Psoas muscle (tissue), 8 donors: ENCODE measurements around the gene PPP1R16B. TPM values are rescaled to one million over a fixed set of nuclear protein-coding genes. Genes with fewer than 3 reads are reported as not detected.

ENCODE experiments used
- ATAC-seq, 4 donors: fragments of 200-7000 bp; cut with Tn5 transposase; one replicate each; pipeline ENCODE4 v1.9.1; 2020; ENCODE audit warnings: moderate library complexity in 3 of 4, mild to moderate bottlenecking in 2 of 4
- DNase-seq, 2 donors: peaks; one replicate each; pipeline ENCODE4 v3.0.0-alpha.2; 2020
- H3K27ac ChIP-seq: fragments of 200-600 bp; one replicate; pipeline ENCODE4 v1.8.0; 2022
- H3K27me3 ChIP-seq, 3 donors: fragments of 200-600 bp in 1 of 3; one replicate each; pipeline versions ENCODE4 v1.6.1 to v1.8.0; 2013 to 2022; ENCODE audit warnings: low read length in 2 of 3, mild to moderate bottlenecking in 2 of 3, moderate library complexity in 1 of 3; ENCODE audit not compliant: insufficient read depth in 3 of 3
- H3K36me3 ChIP-seq, 2 donors: fragments of 200-600 bp in 1 of 2; one replicate each; pipeline versions ENCODE4 v1.6.1 to v1.8.0; 2013 to 2022; ENCODE audit warnings: low read depth in 1 of 2, mild to moderate bottlenecking in 1 of 2, moderate library complexity in 1 of 2; ENCODE audit not compliant: insufficient read depth in 1 of 2
- H3K4me1 ChIP-seq: fragments of 200-600 bp; one replicate; pipeline ENCODE4 v1.8.0; 2022
- H3K4me3 ChIP-seq: fragments of 200-600 bp; one replicate; pipeline ENCODE4 v1.8.0; 2022; ENCODE audit warnings: mild to moderate bottlenecking
- H3K9me3 ChIP-seq: fragments of 200-600 bp; one replicate; pipeline ENCODE4 v1.8.0; 2022
- WGBS, 3 donors: extraction: QIAGEN DNeasy Blood & Tissue Kit; methylation state at CpG; one replicate each; pipeline versions ENCODE4 v1.1.6 to v1.1.7; 2013; 5-methylcytosine and 5-hydroxymethylcytosine counted together
- intact Hi-C, 2 donors: fragments of 100-400 bp; cut with DNase I; formaldehyde crosslinking; loops; one replicate each; pipeline versions ENCODE4 v1.11.0 to v1.14.2; 2022
- polyA plus RNA-seq, 3 donors: library from polyadenylated mRNA; stranded (reverse); fragments of 200-250 nt; gene quantifications; one replicate each; pipeline ENCODE4 v1.2.3, GENCODE V29; 2013
- total RNA-seq, 4 donors: library from RNA; stranded (reverse); fragmentation: NEBNext Ultra II Directional in 2 of 4; extraction: Animal tissue kit (Norgen Biotek cat#: 25700) in 2 of 4; gene quantifications; one replicate each; pipeline versions ENCODE4 v1.2.1 to v1.2.4, GENCODE V29; 2021 to 2023
- TF ChIP-seq, protein P1 (sequence below): fragments of 200-600 bp; IDR thresholded peaks from one replicate; pipeline ENCODE4 v1.8.0; 2022; ENCODE audit warnings: antibody characterized with exemption
- donor health status: healthy with polysubstance abuse.
- donor health status: DM: no; HTN: no; CAD: no; lungs with moderate emphysema.
- donor health status: Bipolar disorder and iron deficiency.
- donor health status: healthy.
- donor health status: DM: yes; HTN: yes; CAD: no.
- donor health status: DM: no; HTN: no; CAD: no.
- donor health status: DM: no; HTN: no; CAD: no.
- donor health status: DM: yes; HTN: yes; CAD: no.

Gene PPP1R16B
- total and polyA plus RNA-seq, 7 donors = 1.6 to 5.2 (median 4.1) TPM

DNA sequence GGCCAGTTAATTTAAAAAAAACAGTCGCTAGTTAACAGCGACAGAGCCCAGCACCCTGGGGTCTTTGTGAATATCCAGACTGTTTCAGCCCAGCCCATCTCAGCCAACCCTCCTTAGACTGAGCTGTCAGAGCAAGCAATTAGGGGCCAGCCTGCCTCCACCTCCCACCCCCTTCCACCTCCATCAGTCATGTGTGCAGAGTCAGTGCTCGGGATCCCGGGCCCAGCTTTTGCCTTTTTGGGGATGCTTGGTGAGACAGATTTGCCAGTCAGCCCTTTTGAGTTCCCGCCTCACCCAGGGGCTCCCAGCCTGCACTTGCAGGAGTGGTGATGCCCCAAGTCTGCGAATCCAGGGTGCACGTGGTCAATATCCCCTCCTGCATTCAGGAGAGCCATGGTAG is 114.2 kb downstream of the PPP1R16B start:
- no peaks in the 10 kb centered on the region for H3K4me1 ChIP-seq
- peaks cover 0 to 6% (median 0%) of the 10 kb centered on the region in 3 donors for H3K27me3 ChIP-seq
- H3K27ac ChIP-seq = no peak overlapping the region
- H3K9me3 ChIP-seq = no peaks in the 10 kb centered on the region
- intact Hi-C loops = loop anchor here in 1 of 2 donors (5.0 to 10.0 kb wide), 2 partner anchors 38 to 125 kb away; no protein-coding TSS in a partner anchor
- 59 to 65% (median 62%) methylated on average over 7 of the region's 7 CpGs for WGBS, 3 donors
- H3K36me3 ChIP-seq = no peaks in the 10 kb centered on the region
- H3K4me3 ChIP-seq = no peak overlapping the region
- TF ChIP-seq, protein P1, sequence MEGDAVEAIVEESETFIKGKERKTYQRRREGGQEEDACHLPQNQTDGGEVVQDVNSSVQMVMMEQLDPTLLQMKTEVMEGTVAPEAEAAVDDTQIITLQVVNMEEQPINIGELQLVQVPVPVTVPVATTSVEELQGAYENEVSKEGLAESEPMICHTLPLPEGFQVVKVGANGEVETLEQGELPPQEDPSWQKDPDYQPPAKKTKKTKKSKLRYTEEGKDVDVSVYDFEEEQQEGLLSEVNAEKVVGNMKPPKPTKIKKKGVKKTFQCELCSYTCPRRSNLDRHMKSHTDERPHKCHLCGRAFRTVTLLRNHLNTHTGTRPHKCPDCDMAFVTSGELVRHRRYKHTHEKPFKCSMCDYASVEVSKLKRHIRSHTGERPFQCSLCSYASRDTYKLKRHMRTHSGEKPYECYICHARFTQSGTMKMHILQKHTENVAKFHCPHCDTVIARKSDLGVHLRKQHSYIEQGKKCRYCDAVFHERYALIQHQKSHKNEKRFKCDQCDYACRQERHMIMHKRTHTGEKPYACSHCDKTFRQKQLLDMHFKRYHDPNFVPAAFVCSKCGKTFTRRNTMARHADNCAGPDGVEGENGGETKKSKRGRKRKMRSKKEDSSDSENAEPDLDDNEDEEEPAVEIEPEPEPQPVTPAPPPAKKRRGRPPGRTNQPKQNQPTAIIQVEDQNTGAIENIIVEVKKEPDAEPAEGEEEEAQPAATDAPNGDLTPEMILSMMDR = no peak
- ATAC-seq (no peak), DNase-seq (no peak)

DNA sequence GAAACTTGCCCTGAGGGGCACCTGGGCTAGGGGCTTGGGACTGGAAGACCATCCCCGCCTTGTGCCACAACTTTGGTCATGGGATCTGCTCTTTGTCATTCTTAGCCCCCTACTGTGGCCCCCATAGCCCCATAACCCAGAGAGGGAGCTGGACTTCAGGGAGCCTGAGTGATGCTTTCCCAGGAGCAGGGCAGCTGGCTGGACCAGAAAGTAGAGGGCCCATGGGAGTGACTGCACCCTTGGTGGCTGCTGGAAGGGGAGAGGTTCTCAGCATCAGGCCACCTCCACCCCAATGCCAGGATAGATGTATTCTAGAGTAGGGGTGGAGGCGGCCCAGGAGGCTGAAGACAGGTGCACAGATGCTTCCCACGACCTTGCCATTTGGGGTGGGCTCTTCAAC is 114.9 kb downstream of the PPP1R16B start:
- Histone ChIP-seq H3K9me3 (no peaks in the 10 kb centered on the region), H3K4me1 (no peaks in the 10 kb centered on the region), H3K27me3 (peaks cover 0 to 6% (median 0%) of the 10 kb centered on the region in 3 donors), H3K27ac (no peak overlapping the region), H3K4me3 (no peak overlapping the region), H3K36me3 (no peaks in the 10 kb centered on the region)
- DNase-seq (no peak), ATAC-seq (no peak)
- TF ChIP-seq, protein P1 = no peak
- WGBS, 3 donors = 63 to 68% (median 66%) methylated on average over 3 of the region's 3 CpGs
- intact Hi-C loops = loop anchor here in 1 of 2 donors (5.0 to 10.0 kb wide), 2 partner anchors 37 to 124 kb away; no protein-coding TSS in a partner anchor

DNA sequence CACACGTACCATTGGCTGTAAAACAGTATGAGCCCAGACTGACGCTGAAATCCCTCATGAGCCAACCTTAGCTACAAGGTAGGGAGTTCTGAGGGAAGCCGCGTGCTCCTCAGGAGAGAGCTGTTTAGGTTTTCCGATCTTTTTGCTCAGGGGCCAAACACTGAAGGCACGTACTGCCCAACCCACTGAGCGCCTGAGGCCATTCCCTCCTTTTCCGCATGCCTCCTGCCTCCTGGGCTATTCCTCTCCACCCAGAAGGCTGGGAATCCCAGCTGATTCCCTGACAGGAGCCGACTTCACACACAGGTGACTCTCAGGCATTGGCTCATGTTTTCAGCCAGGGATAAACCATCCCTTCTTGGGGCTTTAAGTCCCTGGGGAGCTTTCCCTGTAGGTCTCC is 115.4 kb downstream of the PPP1R16B start:
- WGBS, 3 donors = 78 to 83% (median 78%) methylated on average over 9 of the region's 9 CpGs
- DNase-seq (no peak), ATAC-seq (no peak)
- Histone ChIP-seq H3K4me3 (no peak overlapping the region), H3K27ac (no peak overlapping the region), H3K9me3 (no peaks in the 10 kb centered on the region), H3K4me1 (no peaks in the 10 kb centered on the region), H3K27me3 (peaks cover 0 to 6% (median 0%) of the 10 kb centered on the region in 3 donors), H3K36me3 (no peaks in the 10 kb centered on the region)
- intact Hi-C loops = loop anchor here in 1 of 2 donors (5.0 to 10.0 kb wide), 2 partner anchors 36 to 124 kb away; no protein-coding TSS in a partner anchor
- TF ChIP-seq, protein P1 = no peak

DNA sequence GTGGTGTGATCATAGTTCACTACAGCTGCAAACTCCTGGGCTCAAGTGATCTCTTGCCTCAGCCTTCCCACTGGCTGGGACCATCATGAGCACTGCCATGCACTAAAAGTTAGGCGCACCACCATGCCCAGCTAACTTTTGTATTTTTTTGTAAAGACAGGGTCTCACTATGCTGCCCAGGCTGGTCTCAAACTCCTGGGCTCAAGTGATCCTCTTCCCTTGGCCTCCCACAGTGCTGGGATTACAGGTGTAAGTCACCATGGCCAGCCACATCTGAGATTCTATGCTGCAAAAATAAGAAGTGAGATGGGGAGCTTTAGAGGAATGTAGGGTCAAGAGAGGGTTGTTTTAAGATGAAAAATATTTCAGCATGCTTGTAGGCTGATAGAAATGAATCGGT is 119.2 kb downstream of the PPP1R16B start:
- ATAC-seq (no peak), DNase-seq (no peak)
- TF ChIP-seq, protein P1 = no peak
- 86 to 91% (median 89%) methylated on average over 2 of the region's 2 CpGs for WGBS, 3 donors
- H3K4me1 ChIP-seq = peaks cover 8% of the 10 kb centered on the region
- no peaks in the 10 kb centered on the region for H3K36me3 ChIP-seq
- peaks cover 0 to 19% (median 2%) of the 10 kb centered on the region in 3 donors for H3K27me3 ChIP-seq
- intact Hi-C loops = loop anchor here in 1 of 2 donors (5.0 to 10.0 kb wide), 2 partner anchors 33 to 120 kb away; no protein-coding TSS in a partner anchor
- H3K9me3 ChIP-seq = no peaks in the 10 kb centered on the region
- no peak overlapping the region for H3K4me3 ChIP-seq
- H3K27ac ChIP-seq = no peak overlapping the region
